Left lung (tissue), 10 donors: ENCODE results near the gene RUSC2. TPM values are rescaled to one million over a fixed set of nuclear protein-coding genes. Genes with fewer than 3 reads are reported as not detected.
A peak's percentile ranks its signal among the peaks of the same experiment; 100 is the strongest.
"Not testable (repeated sequence)": the region's sequence is repeated elsewhere in the genome, so short reads cannot be mapped to it uniquely, and the experiment has no call there.

Experiments used
- ATAC-seq: fragments of 200-7000 bp; cut with Tn5 transposase; one replicate; pipeline ENCODE4 v1.9.1; 2020; ENCODE audit warnings: moderate library complexity
- DNase-seq, 4 donors: peaks; one replicate each; pipeline ENCODE4 v3.0.0-alpha.2; 2013 to 2020
- H3K27ac ChIP-seq, 2 donors: fragments of 200-600 bp; sonication (generic) in 1 of 2; one replicate each; pipeline versions ENCODE4 v1.5.0 to v1.8.0; 2020 to 2021
- H3K27me3 ChIP-seq, 2 donors: fragments of 200-600 bp; sonication (generic) in 1 of 2; one replicate each; pipeline versions ENCODE4 v1.5.0 to v1.8.0; 2020 to 2021
- H3K36me3 ChIP-seq, 2 donors: fragments of 200-600 bp; sonication (generic) in 1 of 2; one replicate each; pipeline versions ENCODE4 v1.5.0 to v1.8.0; 2020 to 2021
- H3K4me1 ChIP-seq, 2 donors: fragments of 200-600 bp; one replicate each; pipeline ENCODE4 v1.8.0; 2021
- H3K4me3 ChIP-seq, 2 donors: fragments of 200-600 bp; sonication (generic) in 1 of 2; one replicate each; pipeline versions ENCODE4 v1.5.0 to v1.8.0; 2020 to 2021; ENCODE audit warnings: mild to moderate bottlenecking in 1 of 2
- H3K9me3 ChIP-seq, 2 donors: fragments of 200-600 bp; sonication (generic) in 1 of 2; one replicate each; pipeline versions ENCODE4 v1.5.0 to v1.8.0; 2020 to 2021
- CTCF ChIP-seq, 2 donors: fragments of 200-600 bp; sonication (generic) in 1 of 2; IDR thresholded peaks; one replicate each; pipeline versions ENCODE4 v1.5.0 to v1.8.0; 2021; ENCODE audit warnings: antibody characterized with exemption in 2 of 2
- intact Hi-C, 2 donors: fragments of 100-400 bp; cut with DNase I; formaldehyde crosslinking; loops; one replicate each; pipeline versions ENCODE4 v1.11.2 to v1.14.2; 2022
- polyA plus RNA-seq, 6 donors: library from polyadenylated mRNA; unstranded; fragments of 120-200 nt; gene quantifications; one replicate each; pipeline ENCODE4 v1.2.1, GENCODE V29; 2013; ENCODE audit not compliant: insufficient read length in 6 of 6
- total RNA-seq, 2 donors: library from RNA; stranded (reverse); fragmentation: NEBNext Ultra II Directional; extraction: Animal tissue kit (Norgen Biotek cat#: 25700); gene quantifications; one replicate each; pipeline ENCODE4 v1.2.1, GENCODE V29; 2021
- donor health status: DM: no; HTN: yes; CAD: no.
- donor health status: DM: no; HTN: no; CAD: no.

RUSC2 gene
- total and polyA plus RNA-seq, 8 donors, result 14.9 to 32.2 (median 16.6) TPM

DNA sequence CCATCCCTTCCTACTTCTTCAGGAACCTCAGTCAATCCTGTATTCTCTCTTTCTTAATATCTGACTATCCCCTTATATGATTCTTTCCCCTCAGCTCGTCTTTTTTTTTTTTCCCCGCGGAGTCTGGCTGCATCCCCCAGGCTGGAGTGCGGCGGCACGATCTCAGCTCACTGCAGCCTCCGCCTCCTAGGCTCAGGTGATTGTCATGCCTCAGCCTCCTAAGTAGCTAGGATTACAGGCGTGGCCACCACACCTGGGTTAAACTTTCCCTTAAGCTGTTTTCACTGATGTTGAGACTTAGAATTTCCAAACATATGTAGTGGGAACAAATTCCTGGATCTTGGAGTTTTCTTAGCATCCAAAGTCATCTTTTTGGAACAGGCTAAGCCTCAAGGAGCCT lies 13.3 kb upstream of the RUSC2 start:
- no peaks in the 10 kb centered on the region for H3K36me3 ChIP-seq

GRCh38 chr9:35477211-35477855 lies 12.6 kb upstream of the RUSC2 start:
- intact Hi-C loops, result loop anchor here in 1 of 2 donors (5.0 kb wide), 1 partner anchor 360 kb away; the partner anchor contains the start of gene ATOSB
- not testable (repeated sequence) for H3K4me1 ChIP-seq, H3K27ac ChIP-seq, H3K4me3 ChIP-seq, H3K9me3 ChIP-seq, H3K27me3 ChIP-seq, H3K36me3 ChIP-seq
- ATAC-seq (peak; percentile 98), DNase-seq (peak in 3 of 4 donors; percentile 47 to 91 (median 66))
- TF ChIP-seq CTCF (IDR thresholded peaks at IDR 0.05), result peak; percentile 74 to 86

More for the DNA sequence above, 13.3 kb upstream of the RUSC2 start:
- intact Hi-C loops, result loop anchor here in 1 of 2 donors (5.0 kb wide), 1 partner anchor 359 kb away; the partner anchor contains the start of gene ATOSB
- Histone ChIP-seq H3K27ac (no peak overlapping the region), H3K4me3 (no peak overlapping the region), H3K4me1 (peaks cover 0 to 7% of the 10 kb centered on the region in 2 donors), H3K9me3 (no peaks in the 10 kb centered on the region), H3K27me3 (peaks cover 0 to 3% of the 10 kb centered on the region in 2 donors)
- TF ChIP-seq CTCF (IDR thresholded peaks at IDR 0.05), result no peak
- no peak for DNase-seq
- peak; percentile 65 for ATAC-seq

- Histone ChIP-seq H3K27ac (no peak overlapping the region), H3K27me3 (peaks cover 0 to 3% of the 10 kb centered on the region in 2 donors), H3K4me3 (no peak overlapping the region), H3K36me3 (no peaks in the 10 kb centered on the region), H3K9me3 (no peaks in the 10 kb centered on the region), H3K4me1 (peaks cover 0 to 7% of the 10 kb centered on the region in 2 donors)
- TF ChIP-seq CTCF (IDR thresholded peaks at IDR 0.05), result no peak
- intact Hi-C loops, result loop anchor here in 1 of 2 donors (5.0 kb wide), 1 partner anchor 362 kb away; the partner anchor contains the start of gene ATOSB
- DNase-seq (no peak), ATAC-seq (no peak)
Observed at GRCh38 chr9:35478871-35479270, 11.0 kb upstream of the RUSC2 start.

GRCh38 chr9:35481347-35481975 lies 8.4 kb upstream of the RUSC2 start:
- Histone ChIP-seq H3K9me3 (no peaks in the 10 kb centered on the region), H3K27me3 (no peaks in the 10 kb centered on the region), H3K4me3 (no peak overlapping the region), H3K36me3 (no peaks in the 10 kb centered on the region), H3K27ac (no peak overlapping the region), H3K4me1 (peaks cover 0 to 7% of the 10 kb centered on the region in 2 donors)
- TF ChIP-seq CTCF (IDR thresholded peaks at IDR 0.05), result peak; percentile 55 to 66
- intact Hi-C loops, result loop anchor here in 1 of 2 donors (10.0 kb wide), 1 partner anchor 73 kb away; no protein-coding TSS in a partner anchor
- DNase-seq (no peak), ATAC-seq (peak; percentile 78)

DNA sequence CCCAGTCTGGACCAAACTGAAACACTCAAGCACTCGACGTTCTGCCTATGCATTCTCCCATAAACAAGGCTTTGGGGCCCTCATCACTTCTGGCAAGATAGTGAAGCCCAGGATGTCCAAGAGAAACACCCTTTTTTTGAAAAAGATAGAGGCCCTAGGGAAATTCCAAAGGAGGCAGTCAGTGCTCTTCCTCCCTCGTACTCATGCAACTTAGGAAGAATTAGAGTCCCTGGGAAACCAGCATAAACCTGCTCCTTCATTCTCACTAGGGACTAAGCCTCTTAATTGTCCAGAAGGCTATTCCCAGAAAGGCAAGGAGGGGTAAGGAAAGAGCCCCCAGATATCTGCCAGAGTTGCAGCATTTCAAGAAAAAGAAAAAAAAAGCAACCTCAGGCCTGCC lies 7.8 kb upstream of the RUSC2 start:
- intact Hi-C loops, result loop anchor here in 1 of 2 donors (10.0 kb wide), 1 partner anchor 73 kb away; no protein-coding TSS in a partner anchor
- no peak for ATAC-seq
- H3K4me3 ChIP-seq, result no peak overlapping the region
- TF ChIP-seq CTCF (IDR thresholded peaks at IDR 0.05), result no peak
- no peak for DNase-seq
- H3K36me3 ChIP-seq, result no peaks in the 10 kb centered on the region
- no peak overlapping the region for H3K27ac ChIP-seq
- H3K4me1 ChIP-seq, result peaks cover 0 to 4% of the 10 kb centered on the region in 2 donors
- H3K9me3 ChIP-seq, result no peaks in the 10 kb centered on the region
- no peaks in the 10 kb centered on the region for H3K27me3 ChIP-seq
